GM18519 (cell line): ENCODE measurements around the gene HOXC12.

Source experiments
- ATAC-seq: cut with Tn5 transposase; IDR thresholded peaks from one replicate; pipeline ENCODE4 v1.9.1; 2021; ENCODE audit warnings: mild to moderate bottlenecking, moderate library complexity; ENCODE audit not compliant: unreplicated experiment, low FRiP score

HOXC12 gene

DNA sequence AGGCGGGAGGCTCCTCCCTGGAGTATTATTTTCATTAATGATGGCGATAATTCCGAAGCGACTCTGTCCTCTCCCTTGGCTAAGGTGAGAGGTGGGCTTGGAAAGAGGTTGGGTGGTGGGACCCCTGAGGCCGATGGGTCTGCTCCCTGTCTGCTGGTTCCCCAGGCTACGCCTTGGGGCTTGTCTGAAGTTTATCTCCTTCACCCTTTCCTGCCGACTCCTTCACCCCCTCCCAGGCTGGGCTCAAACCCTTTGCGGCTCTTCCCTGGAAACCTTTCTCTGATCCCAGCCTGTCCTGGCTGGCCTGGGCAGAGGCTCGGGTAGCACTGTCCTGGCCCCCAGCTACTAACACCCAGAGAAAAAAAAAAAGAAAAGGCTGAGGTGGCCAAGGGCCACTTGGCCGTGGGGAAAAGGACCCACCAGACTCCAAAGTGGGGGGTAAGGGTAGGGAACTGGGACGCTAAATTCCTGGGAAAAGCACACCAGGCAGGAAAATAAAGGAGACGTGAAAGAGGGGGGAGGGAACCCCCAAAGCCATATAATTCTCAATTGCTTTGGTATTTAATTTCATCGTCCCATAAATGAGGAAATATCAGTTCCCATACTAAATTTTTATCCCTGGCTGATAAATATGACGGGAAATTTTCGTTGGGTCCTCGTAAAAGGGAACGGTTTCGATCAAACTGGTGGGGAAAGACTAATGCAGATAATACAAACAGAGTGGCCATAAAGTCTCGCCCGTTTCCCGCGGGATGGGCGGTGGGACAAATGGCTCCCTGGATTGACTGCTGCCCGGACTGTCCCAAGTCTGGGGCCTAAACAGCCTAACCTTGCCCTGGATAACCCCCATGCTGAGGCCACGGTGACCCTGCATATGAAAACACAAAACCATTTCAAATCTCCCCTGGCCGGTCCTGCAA, 28.2 kb downstream of the HOXC12 start:
- ATAC-seq, result no peak

DNA sequence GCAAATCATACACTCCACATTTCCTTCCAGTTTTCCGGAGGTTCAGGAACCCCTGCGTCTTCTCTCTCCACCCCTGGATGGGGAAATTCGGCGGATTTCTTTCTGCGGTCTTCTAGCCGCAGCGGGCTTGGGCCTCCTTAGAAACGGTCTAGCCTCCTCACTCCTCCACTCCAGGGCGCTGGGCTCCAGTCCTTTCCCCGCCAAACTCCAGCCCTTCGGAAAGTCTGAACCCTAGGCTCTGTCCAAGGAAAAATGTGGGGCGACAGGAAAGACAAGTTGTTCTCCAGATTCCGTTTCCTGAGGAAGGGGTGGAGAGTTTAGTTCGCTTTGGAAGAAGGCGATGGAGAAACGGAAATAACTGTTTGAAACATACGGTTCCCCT, 28.9 kb downstream of the HOXC12 start:
- no peak for ATAC-seq

DNA sequence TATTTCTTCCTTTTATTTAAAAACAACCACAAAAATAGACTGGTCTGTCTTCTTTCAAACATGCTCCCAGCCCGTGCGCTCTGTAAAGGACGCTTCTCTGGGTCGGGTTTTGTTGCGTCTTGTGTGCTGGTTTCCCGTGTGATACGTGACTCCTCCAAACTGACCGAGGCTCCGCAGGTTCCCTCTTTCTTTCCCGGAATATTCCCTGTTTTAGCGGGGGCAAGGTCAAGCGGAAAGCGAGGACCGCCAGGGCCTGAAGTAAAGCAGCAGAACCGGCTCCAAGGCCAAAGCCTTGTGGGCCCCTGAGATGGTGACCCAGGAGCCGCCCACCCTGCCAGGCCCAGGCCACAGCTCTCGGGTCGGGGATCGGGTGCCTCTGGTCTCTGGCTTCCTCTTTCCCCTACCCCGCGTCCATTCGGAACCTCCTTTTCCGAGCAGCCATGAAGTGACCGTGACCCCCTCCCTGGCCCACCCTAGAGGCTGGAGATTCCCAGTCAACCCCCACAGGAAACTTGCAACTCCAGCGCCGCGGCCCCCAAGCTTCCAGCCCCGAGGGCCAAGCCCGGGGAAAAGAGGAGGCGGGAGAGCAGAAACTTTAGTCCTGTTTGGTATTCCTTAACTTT, 29.4 kb downstream of the HOXC12 start:
- no peak for ATAC-seq

DNA sequence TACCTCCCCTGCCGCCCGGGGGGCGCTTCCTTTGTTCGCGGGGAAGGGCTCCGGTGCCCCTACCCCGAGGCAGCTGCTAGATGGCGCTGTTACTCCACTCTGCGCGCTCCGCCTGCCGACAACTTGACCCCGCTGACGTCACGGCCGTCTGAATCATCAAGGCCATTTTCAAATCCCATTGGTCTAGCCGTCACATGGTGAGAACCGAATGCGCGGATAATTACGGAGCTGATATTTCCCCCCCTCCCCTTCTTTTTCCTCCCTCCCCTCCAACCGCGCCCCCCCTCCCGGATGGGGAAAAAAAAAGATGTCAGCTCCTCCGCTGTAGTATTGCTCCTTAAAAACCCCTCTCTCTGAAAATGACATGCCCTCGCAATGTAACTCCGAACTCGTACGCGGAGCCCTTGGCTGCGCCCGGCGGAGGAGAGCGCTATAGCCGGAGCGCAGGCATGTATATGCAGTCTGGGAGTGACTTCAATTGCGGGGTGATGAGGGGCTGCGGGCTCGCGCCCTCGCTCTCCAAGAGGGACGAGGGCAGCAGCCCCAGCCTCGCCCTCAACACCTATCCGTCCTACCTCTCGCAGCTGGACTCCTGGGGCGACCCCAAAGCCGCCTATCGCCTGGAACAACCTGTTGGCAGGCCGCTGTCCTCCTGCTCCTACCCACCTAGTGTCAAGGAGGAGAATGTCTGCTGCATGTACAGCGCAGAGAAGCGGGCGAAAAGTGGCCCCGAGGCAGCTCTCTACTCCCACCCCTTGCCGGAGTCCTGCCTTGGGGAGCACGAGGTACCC, 30.4 kb downstream of the HOXC12 start, which contains the start of gene HOXC10:
Gene HOXC10 (plus strand): TSS at position 246 of the 791 bp plus-strand sequence. CDS start 114 bp downstream, at position 360.
- no peak for ATAC-seq

DNA sequence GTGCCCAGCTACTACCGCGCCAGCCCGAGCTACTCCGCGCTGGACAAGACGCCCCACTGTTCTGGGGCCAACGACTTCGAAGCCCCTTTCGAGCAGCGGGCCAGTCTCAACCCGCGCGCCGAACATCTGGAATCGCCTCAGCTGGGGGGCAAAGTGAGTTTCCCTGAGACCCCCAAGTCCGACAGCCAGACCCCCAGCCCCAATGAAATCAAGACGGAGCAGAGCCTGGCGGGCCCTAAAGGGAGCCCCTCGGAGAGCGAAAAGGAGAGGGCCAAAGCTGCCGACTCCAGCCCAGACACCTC, 30.9 kb downstream of the HOXC12 start:
- ATAC-seq, result no peak

DNA sequence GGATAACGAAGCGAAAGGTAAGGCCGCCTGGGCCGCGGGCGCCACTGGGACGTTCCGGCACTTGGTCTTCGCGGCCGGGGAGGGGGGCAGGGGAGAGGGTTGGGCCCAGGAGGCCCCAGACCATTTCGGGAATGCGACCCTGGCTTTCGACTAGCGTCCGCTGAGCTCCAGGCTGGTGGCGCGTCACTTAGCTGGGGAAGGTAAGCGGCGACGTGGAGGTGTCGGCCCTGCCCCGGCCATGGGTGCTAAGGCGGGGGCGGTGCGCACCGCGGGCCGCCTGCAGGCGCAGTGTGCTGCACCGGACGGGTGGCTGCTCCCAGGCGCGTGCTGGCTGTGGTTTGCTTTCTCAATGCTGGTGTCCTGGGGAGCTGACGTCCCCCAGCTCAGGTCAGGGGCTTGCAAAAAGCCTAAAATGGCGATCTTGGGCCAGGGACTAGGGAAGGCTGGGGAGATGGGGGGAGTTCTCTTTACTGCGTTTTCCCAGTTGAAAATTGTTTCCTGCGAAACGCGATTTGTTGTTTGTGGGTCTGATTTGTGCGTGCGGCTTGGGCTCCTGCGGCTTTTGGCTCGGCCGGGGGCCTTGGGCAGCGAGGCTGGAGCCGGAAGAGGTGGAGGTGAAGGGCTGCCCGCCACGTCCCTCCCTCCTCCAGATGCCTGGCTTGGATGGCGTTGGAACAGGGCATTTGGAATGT, 31.4 kb downstream of the HOXC12 start:
- ATAC-seq, result no peak

DNA sequence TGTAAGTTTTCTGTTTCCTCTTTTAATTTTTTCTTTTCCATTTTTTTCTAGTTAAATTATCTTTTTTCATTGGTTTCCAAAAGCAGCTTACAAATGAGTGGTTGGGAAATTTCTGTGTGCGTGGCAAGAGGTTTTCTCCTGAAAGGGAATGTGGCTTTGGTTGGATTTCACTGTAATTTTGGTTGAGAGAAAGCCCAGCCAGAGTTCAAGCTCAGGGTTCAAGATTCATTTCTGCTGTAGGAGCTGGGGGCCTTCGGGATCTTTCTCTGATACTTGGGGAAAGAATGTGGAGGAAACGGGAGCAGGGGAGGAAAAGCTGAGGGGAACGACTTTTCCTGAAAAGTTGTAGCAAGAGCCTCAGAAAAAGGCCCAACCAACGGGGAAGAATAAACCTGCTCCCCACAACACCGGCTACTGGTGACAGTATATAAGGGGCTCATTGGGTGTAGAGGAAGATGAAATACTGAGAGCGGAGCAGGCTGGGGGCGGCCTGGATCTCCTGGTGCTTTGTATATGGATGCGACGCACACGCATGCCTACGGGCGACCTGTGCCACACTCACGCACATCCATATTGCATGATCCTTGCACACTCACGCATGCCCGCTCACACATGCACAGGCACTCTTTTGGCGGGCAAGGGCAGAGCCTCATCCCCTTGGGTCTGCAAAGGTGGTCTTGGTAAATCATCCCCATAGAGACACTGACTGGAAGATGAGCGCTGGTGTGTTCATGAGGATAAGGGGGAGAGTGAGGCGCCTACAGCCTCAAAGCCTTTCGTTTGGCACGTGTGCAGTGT, 32.2 kb downstream of the HOXC12 start:
- no peak for ATAC-seq

DNA sequence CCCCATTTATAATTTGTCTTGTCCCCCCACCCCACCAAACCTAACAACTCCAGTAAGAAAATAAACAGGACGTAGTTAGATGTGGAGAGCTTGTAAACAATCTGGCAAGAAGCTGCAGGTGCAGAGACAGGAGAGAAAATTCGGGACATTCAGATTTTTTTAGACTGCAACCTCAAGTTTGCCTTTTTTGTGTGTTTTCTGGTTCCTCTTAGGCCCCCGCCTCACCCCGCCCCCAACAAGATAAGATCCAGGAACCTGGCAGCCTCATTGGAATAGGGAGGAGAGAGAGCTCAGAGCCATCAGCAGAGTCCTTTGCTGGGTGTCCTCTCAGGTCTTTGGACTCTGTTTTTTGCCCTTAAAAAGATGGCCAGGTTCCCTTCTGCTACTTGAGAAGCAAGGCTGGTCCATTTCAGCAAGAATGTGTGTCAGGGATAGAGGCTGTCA, 33.1 kb downstream of the HOXC12 start:
- no peak for ATAC-seq

DNA sequence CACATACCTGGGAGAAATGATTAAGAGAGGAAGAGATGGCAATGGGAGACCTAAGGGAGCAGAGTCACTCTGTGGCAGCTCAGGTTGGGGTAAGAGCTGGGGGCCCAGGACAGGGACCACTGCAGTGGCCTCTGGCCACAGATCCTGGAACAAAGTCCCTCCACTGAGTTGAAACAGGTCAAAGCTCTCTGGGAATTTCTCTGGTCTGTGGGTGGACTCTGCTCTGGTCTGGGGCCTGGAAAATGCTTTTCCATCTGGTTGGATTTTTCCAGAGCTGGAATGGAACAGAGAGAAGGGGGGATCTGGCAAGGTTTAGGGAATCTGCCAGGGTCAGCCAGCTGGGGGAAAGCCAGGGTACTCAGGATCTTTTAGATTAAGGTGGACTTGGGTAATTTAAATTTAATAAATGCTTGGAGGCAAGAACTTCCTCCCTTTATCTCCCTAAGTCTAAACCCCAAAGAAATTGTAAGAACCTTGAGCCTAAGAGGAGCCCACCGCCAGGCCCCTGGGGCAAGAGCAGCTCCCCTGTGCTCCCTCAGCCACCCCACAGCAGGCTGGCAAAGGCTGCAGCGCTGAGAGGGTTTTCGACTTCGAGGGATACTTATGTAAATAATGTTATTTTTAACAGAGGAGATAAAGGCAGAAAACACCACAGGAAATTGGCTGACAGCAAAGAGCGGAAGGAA, 34.0 kb downstream of the HOXC12 start:
- no peak for ATAC-seq

DNA sequence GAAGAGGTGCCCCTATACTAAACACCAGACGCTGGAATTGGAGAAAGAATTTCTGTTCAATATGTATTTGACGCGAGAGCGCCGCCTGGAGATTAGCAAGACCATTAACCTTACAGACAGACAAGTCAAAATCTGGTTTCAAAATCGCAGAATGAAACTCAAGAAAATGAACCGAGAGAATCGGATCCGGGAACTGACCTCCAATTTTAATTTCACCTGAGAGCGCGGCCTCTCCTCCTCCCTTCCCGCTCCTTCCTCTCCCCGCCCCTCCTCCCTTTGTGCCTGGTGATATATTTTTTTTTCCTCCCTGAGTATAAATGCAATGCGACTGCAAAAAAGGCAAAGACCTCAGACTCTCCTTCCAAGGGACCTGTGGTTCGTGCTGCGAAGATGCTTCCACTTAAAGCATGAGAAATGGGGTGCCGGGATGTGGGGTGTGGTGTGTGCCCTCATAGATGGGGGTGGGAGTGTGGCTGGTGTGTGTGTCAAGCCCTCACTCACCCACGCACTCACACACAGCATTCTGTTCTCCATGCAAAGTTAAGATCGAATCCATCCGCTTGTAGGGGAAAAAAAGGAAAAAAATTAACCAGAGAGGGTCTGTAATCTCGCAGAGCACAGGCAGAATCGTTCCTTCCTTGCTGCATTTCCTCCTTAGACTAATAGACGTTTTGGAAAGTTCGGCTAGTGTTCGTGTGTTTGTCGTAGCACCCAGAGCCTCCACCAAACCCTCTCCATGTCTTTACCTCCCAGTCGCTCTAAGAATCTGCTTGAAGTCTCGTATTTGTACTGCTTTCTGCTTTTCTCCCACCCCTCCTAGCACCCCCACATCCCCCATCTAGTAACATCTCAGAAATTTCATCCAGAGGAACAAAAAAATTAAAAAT, 34.8 kb downstream of the HOXC12 start:
- ATAC-seq, result no peak

DNA sequence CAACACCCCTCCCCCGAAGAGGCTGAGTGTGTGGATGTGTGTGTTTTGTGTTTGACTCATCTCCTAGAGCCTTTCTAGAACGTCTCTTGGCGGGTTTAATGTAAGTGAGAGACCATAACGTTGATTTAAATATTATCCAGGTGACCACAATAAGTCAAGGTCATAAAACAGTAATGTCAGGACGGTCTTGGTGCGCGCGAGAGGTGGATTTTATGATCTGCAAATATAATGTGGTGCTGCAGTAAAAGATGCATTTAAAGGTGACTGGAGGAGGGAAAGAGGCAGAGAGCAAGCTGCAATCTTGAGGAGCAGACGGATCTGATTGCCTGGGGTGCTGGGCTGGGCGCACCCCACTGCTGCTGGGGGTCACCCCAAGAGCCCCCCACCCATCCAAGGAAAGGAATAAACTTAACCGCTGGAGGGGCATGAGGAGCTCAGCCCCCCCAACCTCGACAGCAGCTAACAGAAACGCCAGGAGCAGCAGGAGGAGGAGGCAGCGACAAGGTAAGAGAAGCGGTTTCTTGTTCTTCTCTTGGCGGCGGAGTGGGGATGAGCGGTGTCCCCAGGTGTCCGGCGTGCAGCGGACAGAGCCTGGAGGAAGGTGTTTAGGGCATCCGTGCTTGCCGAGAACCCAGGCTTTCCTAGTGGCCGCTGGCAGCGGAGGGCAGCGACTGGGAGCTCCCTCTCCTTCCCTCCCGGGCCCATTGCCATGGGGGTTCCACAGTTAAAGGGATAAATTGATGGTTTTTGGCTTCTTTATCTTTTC, 35.8 kb downstream of the HOXC12 start:
- ATAC-seq, result no peak

DNA sequence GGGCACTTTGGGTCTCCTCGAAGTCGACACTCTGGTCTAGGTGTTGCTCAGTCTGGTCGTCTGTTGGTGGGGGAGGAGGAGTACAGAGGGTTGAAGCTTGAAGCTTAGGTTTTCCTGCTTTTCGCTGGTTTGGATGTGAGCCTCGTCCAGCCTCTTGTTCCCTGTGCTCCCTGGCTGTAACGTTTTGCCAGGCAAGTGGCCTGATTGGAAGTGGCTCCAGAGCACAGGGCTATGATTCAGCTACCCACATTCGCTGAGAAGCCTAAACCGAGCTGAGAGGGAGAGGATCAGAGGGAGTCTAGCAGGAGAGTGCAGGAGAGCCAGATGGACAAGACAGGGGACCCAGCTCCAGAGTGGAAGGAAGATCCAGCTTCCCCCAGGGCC, 36.4 kb downstream of the HOXC12 start:
- ATAC-seq, result no peak

DNA sequence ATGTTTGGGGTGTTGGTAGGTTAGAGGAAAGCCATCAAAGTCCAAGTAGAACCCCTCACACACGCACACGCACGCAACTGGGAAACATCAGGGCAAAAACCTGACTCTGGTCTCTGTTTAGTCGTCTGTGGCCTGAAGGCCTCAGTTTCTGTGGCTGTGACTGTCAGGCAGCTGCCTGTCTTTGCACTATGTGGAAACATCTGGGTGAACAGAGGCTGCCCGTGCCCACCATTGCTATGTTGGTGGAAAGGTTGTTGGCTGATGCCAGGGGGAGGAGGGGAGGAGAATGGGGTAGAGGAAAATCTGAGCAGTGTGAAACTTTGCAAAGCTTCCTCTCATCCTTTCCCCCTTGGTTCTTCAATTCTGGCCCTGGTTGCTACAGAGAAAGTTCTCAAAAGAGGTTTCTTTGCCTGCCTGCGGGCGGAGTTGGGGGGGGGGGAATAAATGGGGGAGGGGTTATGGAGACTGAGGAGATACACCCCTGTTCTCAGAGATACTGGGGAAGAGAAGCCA, 37.7 kb downstream of the HOXC12 start:
- no peak for ATAC-seq

DNA sequence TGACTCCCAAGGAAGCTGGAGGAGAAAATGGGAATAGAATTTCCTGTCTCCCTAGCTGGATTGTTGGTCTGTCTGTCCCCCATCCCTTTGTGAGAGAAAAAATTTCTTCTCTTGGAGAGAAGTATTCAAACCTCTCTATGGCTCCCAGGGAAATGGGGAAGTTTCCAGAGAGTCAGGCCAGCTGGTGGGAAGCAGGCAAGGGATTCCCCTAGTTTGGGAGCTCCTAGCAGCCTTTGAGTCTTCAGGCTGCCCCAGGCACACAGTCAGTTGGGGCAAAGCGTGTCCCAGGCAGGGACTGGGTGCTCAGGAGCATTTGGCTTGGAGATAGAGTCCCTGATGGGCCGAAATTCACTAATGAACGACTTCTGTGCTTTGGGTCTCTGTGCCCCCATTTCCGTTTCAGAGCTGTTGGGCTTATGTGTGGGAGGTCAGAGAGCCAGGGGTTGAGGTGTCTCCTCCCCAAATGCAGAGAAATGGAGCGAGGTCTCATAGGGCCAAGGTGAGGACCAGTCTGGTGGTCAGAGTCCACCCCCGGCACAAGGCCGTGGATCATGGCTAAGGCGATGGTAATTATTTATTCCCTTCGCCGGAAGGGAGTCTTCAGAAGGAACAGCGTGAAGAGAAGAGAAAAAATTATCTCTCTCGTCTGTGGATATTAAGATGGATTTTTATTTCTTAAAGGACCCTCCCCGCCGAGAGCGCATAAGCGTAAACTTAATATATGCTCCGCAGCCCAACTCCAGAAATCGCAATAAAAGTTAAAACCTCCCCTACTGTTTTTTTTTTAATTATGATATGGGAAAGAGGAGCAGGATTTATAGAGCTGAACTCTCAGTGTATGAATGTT, 38.7 kb downstream of the HOXC12 start:
- ATAC-seq, result no peak

DNA sequence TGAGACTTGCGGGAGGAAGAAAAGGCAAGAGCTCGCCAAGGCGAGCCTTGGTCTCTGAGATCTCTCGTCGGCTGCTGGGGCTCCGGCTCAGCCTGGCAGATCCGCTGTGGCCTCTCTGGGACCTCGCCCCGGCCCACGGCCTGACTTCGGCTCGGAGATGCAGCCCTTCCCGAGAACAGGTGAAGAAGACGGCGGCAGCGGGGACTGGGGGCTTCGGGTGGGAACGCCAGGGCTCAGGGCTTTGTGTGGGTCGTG, 39.2 kb downstream of the HOXC12 start:
- no peak for ATAC-seq

DNA sequence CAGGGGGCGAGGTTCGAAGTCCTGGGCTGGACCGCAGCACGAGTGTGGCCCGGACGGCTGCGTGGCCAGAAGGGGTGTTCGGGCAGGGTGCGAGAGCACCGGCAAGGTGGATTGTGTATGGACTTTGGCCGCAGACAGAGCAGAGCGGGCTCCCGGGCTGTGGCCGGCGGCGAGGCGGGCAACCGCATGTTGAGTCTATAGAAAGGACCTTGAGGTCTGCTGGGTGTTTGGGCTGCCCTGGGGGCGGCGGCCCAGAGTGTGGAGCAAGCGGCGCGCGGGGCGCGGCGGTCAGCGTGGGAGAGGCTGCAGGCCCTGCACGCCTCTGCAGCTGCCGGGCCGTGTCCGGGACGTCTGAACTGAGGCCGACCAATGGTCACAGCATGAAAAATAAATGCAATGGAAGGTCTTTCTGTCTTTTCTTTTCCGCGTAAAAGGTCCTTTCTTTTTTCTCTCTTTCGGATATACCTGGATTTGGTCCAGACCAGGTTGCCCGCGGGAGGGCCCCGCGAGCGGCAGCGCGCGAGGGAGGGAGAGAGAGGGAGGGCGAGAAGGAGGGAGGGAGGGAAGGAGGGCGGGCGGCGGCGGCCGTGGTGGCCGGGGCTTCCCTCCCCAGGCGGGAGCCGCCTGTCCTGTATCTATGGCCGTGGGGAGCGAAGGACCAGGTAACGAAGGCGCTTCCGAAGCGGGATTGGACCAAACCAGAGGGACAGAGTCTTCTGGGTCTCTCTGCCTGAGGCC, 39.7 kb downstream of the HOXC12 start:
- ATAC-seq, result no peak
